IMR-90 (cell line): Measurements from ENCODE around the gene CES3.

ENCODE experiments used
- RAD21 ChIP-seq: IDR thresholded peaks from 2 replicates; pipeline ENCODE4 v1.6.1; 2012; ENCODE audit warnings: low read length, improper control_type of control experiment
- TF ChIP-seq, protein P1 (sequence below): conservative IDR thresholded peaks from 2 replicates; pipeline ENCODE4 v1.5.1; 2012; ENCODE audit warnings: mild to moderate bottlenecking, low read depth, low read length, improper control_type of control experiment

DNA sequence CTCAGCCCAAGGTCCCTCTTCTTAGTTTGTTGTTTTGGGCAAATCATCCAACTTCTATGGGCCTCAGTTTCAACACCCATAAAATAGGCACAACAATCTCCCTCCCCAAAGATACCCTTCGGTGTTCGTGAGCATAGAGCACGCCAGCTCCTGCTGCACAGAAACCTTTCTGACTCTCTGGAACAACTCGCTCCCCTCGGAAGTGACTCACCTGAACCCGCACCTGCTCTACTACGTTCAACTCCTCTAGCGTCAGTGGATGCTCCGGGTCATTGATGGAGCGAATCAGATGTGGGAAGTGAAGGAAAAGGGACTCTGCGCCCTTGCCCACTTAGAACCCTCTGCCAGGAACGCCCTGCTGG lies 27.3 kb upstream of the CES3 start:
- TF ChIP-seq RAD21 = no peak
- TF ChIP-seq, protein P1, sequence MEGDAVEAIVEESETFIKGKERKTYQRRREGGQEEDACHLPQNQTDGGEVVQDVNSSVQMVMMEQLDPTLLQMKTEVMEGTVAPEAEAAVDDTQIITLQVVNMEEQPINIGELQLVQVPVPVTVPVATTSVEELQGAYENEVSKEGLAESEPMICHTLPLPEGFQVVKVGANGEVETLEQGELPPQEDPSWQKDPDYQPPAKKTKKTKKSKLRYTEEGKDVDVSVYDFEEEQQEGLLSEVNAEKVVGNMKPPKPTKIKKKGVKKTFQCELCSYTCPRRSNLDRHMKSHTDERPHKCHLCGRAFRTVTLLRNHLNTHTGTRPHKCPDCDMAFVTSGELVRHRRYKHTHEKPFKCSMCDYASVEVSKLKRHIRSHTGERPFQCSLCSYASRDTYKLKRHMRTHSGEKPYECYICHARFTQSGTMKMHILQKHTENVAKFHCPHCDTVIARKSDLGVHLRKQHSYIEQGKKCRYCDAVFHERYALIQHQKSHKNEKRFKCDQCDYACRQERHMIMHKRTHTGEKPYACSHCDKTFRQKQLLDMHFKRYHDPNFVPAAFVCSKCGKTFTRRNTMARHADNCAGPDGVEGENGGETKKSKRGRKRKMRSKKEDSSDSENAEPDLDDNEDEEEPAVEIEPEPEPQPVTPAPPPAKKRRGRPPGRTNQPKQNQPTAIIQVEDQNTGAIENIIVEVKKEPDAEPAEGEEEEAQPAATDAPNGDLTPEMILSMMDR = no peak
